ENCODE results near the gene RIN1.

RIN1 gene

DNA sequence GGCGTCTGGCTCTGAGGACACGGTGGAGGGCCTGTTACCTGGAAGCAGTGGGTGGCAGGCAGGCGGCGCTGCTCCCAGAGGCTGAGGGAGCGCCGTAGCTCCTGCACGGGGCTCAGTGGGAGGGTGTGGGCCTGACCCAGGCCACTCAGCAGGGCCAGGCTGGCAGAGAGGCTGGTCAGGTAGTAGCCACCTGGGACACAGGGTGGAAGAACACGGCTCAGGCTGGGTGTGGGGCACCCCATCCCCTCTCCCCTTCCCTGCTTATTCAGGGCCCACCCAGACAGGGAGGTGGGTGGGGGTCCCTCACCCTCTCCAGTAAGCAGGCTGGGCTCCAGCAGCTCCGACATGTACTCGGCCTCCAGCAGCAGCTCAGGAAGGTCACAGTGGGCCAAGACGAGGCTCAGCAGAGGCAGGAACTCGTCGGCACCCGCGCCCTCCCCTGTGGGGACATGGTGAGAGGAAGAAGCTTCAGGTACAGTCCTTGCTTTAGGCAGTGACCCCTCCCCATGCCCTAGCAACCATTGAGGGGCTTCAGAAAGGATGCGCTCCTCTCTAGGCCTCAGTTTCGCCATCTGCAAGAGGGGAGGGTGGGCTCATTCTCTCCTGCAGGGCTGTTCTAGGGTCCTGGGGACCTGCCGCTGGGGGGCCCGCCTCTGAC is 2.9 kb downstream of the RIN1 start:
- Histone ChIP-seq H3K4me3 (ENCODE audit: low read length) (no peak overlapping the region), H3K9me3 (ENCODE audit: control insufficient read depth, insufficient read depth, low read length) (no peaks in the 10 kb centered on the region), H3K27me3 (ENCODE audit: control insufficient read depth, insufficient read depth, low read length) (no peaks in the 10 kb centered on the region), H3K4me1 (ENCODE audit: control insufficient read depth, insufficient read depth, low read length) (peaks cover 7% of the 10 kb centered on the region; the same call in 1 of the 2 replicates), H3K27ac (ENCODE audit: low read length) (no peak overlapping the region), H3K36me3 (ENCODE audit: control insufficient read depth, insufficient read depth, low read length) (peaks cover 7% of the 10 kb centered on the region; the same call in 1 of the 2 replicates)
- no CpG with 5 or more reads among the region's 19 CpGs for WGBS (ENCODE audit: insufficient coverage, insufficient read length)
- DNase-seq (ENCODE audit: low read depth, low spot score), result no peak

DNA sequence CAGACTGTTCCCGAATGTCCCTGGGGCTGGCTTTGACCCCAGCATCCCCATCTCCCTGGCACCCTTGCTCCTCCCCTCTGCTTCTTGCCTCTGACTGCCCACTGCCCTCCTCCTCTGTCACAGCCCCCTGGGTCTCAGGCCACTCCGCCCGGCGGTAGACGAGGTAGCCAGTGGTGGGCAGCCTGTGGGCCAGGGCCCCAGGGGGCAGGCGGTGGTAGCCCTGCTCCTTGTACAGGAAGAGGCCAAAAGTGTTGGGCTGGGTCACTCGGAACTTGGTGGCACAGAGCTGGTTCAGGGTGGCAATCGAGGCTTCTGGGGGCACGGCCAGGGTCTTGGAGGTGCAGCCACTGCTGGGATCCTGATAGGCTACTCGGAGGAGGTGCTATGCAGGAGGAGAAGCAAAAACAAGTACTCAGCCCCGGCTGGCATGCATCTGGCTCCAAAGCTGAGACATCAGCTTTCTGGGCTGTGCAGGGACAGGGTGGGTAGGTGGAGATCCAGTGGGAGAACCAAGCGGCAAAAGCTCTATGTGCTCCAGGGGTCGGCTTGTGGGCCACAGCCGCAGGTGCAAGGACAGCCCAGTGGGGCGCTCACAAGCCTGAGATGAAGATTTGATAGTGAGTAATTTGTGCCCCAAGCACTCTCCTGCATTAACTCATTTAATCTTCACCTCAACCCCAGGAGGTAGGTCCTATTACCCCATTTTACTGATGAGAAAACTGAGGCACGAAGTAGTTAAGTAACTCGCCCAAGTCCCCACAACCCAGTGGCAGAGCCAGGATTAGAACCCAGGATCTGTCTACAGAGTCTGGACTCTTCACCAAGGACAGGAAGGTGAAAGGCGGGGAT is 3.6 kb downstream of the RIN1 start:
- no peak for DNase-seq (ENCODE audit: low read depth, low spot score)
- Histone ChIP-seq H3K27ac (ENCODE audit: low read length) (no peak overlapping the region), H3K4me1 (ENCODE audit: control insufficient read depth, insufficient read depth, low read length) (peaks cover 7% of the 10 kb centered on the region; the same call in 1 of the 2 replicates), H3K36me3 (ENCODE audit: control insufficient read depth, insufficient read depth, low read length) (peaks cover 6% of the 10 kb centered on the region; the same call in 1 of the 2 replicates), H3K9me3 (ENCODE audit: control insufficient read depth, insufficient read depth, low read length) (no peaks in the 10 kb centered on the region), H3K27me3 (ENCODE audit: control insufficient read depth, insufficient read depth, low read length) (no peaks in the 10 kb centered on the region), H3K4me3 (ENCODE audit: low read length) (no peak overlapping the region)
- WGBS (ENCODE audit: insufficient coverage, insufficient read length), result no CpG with 5 or more reads among the region's 18 CpGs

DNA sequence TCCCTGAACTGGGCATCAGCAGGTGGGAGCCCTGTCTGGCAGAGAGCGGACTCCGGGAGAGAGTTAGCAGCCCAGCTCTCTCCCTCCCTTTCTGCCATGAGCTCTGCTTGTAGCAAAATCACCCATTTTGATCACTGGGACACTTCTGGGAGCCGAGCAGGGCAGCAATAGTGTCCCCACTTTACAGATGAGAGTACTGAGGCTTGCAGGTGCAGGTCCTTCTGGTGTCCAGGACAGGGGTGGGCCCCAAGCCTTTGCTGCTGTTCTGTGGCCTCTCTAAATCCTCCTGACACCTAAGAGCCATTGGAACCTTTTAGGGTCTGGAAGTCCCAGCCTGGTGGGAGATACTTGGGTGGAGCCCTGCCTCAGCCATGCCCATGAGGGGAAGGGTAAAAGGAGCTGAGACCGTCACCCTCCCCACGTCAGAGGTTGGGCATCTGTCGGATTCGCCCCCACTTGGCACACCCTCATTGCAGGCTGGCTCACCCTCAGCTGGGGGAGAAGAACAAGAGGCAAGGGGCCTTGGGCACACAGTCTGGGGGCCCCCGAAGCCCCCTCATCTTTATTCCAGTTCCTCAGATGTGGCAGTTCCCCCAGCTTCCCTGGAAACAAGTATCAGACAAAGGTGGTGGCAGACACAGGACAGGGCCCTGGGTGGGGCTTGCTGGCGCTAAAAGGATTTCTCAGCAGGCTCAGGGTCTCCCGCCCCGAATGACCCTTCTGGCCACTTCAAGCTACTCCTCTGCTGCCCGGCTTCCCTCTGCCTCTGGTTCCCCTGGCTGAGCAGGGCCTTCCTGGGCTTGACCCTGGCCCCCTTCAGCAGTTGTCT is 4.5 kb downstream of the RIN1 start:
- Histone ChIP-seq H3K4me3 (ENCODE audit: low read length) (no peak overlapping the region), H3K36me3 (ENCODE audit: control insufficient read depth, insufficient read depth, low read length) (0 out of 2 replicates have a peak, but pooled peaks cover 3% of the 10 kb centered on the region), H3K27me3 (ENCODE audit: control insufficient read depth, insufficient read depth, low read length) (no peaks in the 10 kb centered on the region), H3K4me1 (ENCODE audit: control insufficient read depth, insufficient read depth, low read length) (peaks cover 4% of the 10 kb centered on the region), H3K9me3 (ENCODE audit: control insufficient read depth, insufficient read depth, low read length) (no peaks in the 10 kb centered on the region), H3K27ac (ENCODE audit: low read length) (no peak overlapping the region)
- WGBS (ENCODE audit: insufficient coverage, insufficient read length), result no CpG with 5 or more reads among the region's 12 CpGs
- DNase-seq (ENCODE audit: low read depth, low spot score), result no peak

DNA sequence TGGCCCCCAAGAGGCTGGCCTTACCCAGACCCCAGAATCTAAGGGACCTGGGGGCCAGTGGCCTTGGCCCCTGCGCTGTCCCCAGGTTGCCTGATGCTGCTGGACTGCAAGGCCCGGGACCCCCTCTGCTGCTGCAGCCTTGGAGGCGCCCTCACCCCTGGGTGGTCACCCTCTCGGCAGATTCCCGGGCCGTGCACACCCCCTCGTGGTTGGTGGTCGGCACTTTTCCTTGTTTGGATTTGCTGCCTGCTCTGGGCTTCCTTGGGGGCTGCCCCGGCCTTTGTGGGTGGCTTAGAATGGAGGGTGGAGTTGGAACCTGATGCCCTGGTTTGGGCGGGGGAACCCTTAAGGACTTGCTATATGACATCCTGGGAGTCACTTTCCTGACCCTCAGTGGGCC is 5.3 kb downstream of the RIN1 start:
- no peaks in the 10 kb centered on the region for H3K9me3 ChIP-seq (ENCODE audit: control insufficient read depth, insufficient read depth, low read length)
- no CpG with 5 or more reads among the region's 10 CpGs for WGBS (ENCODE audit: insufficient coverage, insufficient read length)
- peaks cover 7% of the 10 kb centered on the region for H3K4me1 ChIP-seq (ENCODE audit: control insufficient read depth, insufficient read depth, low read length)
- no peak for DNase-seq (ENCODE audit: low read depth, low spot score)
- no peak overlapping the region for H3K27ac ChIP-seq (ENCODE audit: low read length)
- no peak overlapping the region for H3K4me3 ChIP-seq (ENCODE audit: low read length)
- H3K36me3 ChIP-seq (ENCODE audit: control insufficient read depth, insufficient read depth, low read length), result 0 out of 2 replicates have a peak, but pooled peaks cover 3% of the 10 kb centered on the region
- no peaks in the 10 kb centered on the region for H3K27me3 ChIP-seq (ENCODE audit: control insufficient read depth, insufficient read depth, low read length)

DNA sequence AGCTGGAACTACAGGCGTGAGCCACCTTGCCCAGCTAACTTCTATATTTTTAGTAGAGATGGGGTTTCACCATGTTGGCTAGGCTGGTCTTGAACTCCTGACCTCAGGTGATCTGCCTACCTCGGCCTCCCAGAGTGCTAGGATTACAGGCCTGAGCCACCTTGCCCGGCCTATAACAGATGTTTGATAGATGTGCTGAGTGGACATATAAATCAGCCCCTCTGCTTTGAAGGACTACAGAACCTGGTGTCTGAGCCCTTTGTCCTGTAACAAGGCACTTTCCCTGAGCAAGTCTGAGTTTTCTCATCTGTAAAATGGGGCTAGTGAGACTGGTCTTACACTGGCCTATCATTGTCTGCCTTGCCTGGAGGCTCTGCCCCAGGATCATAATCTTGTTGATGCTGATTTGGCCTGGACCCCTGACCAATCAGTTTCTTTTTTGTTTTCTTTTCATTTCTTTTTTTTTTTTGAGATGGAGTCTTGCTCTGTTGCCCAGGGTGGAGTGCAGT is 7.0 kb downstream of the RIN1 start:
- Histone ChIP-seq H3K36me3 (ENCODE audit: control insufficient read depth, insufficient read depth, low read length) (0 out of 2 replicates have a peak, but pooled peaks cover 6% of the 10 kb centered on the region), H3K4me1 (ENCODE audit: control insufficient read depth, insufficient read depth, low read length) (peaks cover 12% of the 10 kb centered on the region), H3K27ac (ENCODE audit: low read length) (no peak overlapping the region), H3K4me3 (ENCODE audit: low read length) (no peak overlapping the region), H3K27me3 (ENCODE audit: control insufficient read depth, insufficient read depth, low read length) (no peaks in the 10 kb centered on the region), H3K9me3 (ENCODE audit: control insufficient read depth, insufficient read depth, low read length) (no peaks in the 10 kb centered on the region)
- WGBS (ENCODE audit: insufficient coverage, insufficient read length), result no CpG with 5 or more reads among the region's 3 CpGs
- no peak for DNase-seq (ENCODE audit: low read depth, low spot score)

- no peak overlapping the region for H3K27ac ChIP-seq (ENCODE audit: low read length)
- 0 out of 2 replicates have a peak, but pooled peaks cover 6% of the 10 kb centered on the region for H3K36me3 ChIP-seq (ENCODE audit: control insufficient read depth, insufficient read depth, low read length)
- no peak overlapping the region for H3K4me3 ChIP-seq (ENCODE audit: low read length)
- DNase-seq (ENCODE audit: low read depth, low spot score), result no peak
- no CpG with 5 or more reads among the region's 19 CpGs for WGBS (ENCODE audit: insufficient coverage, insufficient read length)
- H3K4me1 ChIP-seq (ENCODE audit: control insufficient read depth, insufficient read depth, low read length), result peaks cover 12% of the 10 kb centered on the region
- H3K9me3 ChIP-seq (ENCODE audit: control insufficient read depth, insufficient read depth, low read length), result no peaks in the 10 kb centered on the region
- H3K27me3 ChIP-seq (ENCODE audit: control insufficient read depth, insufficient read depth, low read length), result no peaks in the 10 kb centered on the region
Observed at GRCh38 chr11:66328302-66329144, 7.7 kb downstream of the RIN1 start.

DNA sequence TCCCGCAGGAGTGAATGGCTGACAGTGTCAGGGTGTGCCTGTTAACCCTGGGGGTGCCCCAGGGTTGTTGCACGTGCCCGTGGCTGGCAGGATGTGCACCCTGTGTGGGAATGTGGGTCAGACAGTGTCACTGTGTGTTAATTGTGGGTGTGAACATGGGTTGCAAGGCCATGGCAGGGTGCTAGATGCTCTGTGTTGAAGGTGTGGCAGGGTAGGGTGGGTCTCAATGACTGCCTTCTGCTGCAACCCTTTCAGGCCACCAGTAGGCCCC is 8.3 kb downstream of the RIN1 start:
- Histone ChIP-seq H3K27ac (ENCODE audit: low read length) (no peak overlapping the region), H3K4me3 (ENCODE audit: low read length) (no peak overlapping the region), H3K4me1 (ENCODE audit: control insufficient read depth, insufficient read depth, low read length) (peaks cover 12% of the 10 kb centered on the region), H3K27me3 (ENCODE audit: control insufficient read depth, insufficient read depth, low read length) (no peaks in the 10 kb centered on the region), H3K36me3 (ENCODE audit: control insufficient read depth, insufficient read depth, low read length) (0 out of 2 replicates have a peak, but pooled peaks cover 3% of the 10 kb centered on the region), H3K9me3 (ENCODE audit: control insufficient read depth, insufficient read depth, low read length) (no peaks in the 10 kb centered on the region)
- DNase-seq (ENCODE audit: low read depth, low spot score), result no peak
- WGBS (ENCODE audit: insufficient coverage, insufficient read length), result no CpG with 5 or more reads among the region's 3 CpGs

DNA sequence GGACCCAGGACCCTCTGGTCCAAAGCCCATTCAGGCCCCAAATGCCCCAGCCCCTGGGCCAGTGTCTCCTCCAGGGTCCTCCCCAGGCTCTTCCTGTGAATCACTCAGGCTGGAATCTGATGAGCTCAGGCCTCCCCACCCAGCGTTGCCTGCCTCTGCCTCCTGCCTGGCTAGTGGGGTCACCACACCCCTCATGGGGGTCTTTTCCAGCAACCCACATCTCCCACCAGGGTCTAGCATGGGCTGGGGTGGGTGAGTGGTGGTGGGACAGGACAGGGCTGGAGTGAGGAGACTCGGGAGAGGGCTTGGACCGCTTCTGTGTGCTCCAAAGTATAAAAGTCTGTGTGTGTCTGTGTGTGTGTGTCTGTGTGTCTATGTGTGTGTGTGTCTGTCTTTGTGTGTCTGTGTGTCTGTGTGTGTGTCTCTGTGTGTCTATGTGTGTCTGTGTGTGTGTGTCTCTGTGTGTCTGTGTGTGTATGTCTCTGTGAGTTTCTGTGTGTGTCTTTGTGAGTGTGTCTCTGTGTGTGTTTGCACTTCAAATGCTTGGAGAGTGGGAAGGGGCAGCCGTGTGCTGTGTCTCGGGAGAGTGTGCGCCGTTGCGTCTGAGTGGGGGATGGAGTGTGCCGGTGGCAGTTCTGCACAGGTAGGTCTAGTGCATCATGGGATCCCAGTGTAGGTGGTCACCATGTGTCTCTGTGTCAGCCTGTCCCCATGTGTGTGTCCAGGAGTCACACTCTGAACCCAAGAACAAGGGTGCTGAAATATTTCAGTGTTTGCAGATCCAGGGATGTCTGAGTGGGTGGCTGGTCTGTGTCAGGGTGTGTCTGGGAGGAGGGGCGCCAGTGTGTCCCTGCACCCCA is 8.8 kb downstream of the RIN1 start:
- H3K4me3 ChIP-seq (ENCODE audit: low read length), result no peak overlapping the region
- no peak for DNase-seq (ENCODE audit: low read depth, low spot score)

More for the DNA sequence above, 8.8 kb downstream of the RIN1 start:
- H3K36me3 ChIP-seq (ENCODE audit: control insufficient read depth, insufficient read depth, low read length), result 0 out of 2 replicates have a peak, but pooled peaks cover 3% of the 10 kb centered on the region
- H3K4me1 ChIP-seq (ENCODE audit: control insufficient read depth, insufficient read depth, low read length), result peaks cover 12% of the 10 kb centered on the region
- no peaks in the 10 kb centered on the region for H3K9me3 ChIP-seq (ENCODE audit: control insufficient read depth, insufficient read depth, low read length)
- WGBS (ENCODE audit: insufficient coverage, insufficient read length), result no CpG with 5 or more reads among the region's 10 CpGs
- H3K27ac ChIP-seq (ENCODE audit: low read length), result no peak overlapping the region
- no peaks in the 10 kb centered on the region for H3K27me3 ChIP-seq (ENCODE audit: control insufficient read depth, insufficient read depth, low read length)
